ENCODE measurements around the gene NALF2.
A peak's percentile ranks its signal among the peaks of the same experiment; 100 is the strongest.

Gene NALF2

DNA sequence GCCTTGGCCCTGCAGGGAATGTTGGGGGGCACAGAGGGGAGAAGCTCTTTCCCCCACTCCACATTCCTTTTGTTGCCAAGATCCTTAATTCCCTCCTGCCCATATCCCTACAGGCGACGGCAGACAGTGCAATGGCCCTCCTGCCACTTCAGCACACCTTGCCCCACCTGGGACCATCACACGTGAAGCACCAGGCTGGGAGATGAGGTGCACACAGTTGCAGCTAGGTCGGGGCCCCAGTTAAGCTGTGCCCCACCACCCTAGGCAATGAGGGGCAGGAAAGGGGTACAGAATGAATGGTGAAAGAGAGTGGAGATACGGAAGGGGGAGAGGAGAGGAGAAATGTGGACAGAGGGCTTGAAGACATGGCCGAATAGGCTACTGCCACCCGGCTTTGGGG, 26.2 kb downstream of the NALF2 start:
- no peak for DNase-seq (ENCODE audit: low spot score)

DNA sequence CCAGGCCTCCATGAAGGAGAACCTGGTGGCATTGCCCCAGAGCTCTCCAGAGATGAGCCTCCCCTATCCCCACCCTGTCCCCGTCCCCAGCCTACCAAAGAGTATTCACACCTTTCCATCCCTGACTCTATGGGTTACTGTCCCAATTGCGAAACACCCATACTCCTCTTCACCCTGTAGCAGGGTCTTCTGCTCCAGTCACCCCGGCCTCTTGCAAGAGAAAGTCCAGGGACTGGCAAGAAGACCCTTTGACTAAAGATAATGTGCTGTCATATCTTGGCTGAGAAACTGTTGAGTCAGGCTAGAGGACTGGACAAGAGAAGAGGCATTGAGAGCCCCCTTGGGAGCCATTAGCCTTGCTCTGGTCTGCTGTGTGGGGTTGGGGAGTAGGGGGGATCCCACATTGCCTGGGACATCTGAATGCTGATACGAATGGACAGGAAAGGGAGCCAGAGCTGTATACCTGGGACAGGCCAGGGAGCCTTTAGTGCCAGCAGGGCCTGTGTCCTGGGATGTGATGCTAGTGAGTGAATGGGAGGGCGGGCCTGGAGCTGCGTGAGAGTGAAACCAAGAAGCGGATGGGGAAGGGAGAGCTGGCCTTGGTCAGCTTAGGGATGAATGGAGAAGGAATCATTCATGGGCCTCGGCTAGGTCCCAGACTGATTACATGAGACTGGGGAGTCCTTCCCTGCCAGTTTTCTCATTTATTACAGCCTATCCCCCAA, 27.1 kb downstream of the NALF2 start:
- DNase-seq (ENCODE audit: low spot score) = no peak

DNA sequence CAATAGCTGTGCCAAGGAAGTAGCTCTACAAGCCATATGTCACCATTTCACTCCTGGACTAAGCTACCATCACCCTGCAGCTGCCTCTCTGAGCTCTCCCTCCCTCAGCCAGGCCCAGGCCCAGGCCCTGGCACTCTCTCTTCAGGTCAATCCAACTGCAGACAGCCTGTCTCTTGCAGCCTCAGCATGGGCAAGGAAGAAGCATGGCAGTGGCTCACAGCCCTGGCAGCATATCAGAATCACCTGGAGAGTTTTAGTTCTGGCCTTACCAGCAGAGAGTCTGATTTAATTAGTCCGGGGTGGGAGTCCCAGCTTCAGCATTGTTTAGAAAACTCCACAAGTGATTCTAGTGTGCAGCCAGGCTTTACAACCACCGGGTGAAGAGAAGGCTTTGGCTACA, 31.5 kb downstream of the NALF2 start:
- DNase-seq (ENCODE audit: low spot score) = no peak

DNA sequence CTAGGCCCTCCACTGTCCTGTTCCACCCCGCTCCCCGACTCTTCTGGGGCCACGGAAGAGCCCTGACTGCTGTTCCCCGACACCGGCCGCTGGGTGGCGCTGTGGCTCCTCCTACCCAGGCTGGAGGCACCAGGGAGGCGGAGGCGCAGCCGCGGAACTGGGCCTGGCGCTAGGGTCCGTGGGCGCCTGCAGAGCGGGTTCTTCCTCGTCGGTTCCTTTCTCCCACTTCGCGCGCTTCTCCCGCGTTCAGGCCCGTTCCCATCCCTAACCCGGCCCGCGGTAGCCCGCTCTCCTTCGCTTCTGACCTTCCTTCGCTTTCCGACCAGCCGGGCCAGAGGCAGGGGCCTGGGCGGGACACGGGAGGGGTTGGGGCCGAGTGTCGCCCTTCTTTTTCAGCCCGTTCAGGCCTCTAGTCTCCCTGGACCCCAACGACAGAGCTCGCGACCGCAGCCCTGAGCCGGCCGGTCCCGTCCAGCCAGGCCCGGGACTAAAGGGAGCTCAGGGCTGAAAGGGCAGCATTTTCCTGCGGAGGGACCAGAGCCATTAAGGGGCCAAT, 34.3 kb downstream of the NALF2 start:
- DNase-seq (ENCODE audit: low spot score) = peak; percentile 86

- DNase-seq (ENCODE audit: low spot score) = no peak
Measured at GRCh38 chrX:69539437-69539836, 35.3 kb downstream of the NALF2 start.

DNA sequence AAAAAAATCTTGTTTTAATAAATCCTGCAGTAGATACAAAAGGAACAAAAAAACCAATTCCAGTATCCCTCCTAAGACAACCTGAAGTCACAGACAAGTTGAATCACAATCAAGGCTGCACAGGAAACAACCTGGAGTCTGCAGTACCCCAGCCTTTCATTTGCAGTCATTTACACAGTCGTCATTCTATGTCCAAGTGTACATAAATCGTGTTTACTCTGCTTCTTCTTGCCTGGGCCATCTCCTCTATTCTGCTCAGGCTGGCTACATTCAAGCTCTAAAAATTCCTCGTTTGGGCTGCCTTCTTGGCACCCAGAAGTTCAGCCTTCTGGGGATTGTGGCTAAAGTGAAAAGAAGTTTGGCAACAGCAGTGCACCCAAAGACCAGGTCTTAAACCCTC, 37.8 kb downstream of the NALF2 start:
- DNase-seq (ENCODE audit: low spot score) = no peak

DNA sequence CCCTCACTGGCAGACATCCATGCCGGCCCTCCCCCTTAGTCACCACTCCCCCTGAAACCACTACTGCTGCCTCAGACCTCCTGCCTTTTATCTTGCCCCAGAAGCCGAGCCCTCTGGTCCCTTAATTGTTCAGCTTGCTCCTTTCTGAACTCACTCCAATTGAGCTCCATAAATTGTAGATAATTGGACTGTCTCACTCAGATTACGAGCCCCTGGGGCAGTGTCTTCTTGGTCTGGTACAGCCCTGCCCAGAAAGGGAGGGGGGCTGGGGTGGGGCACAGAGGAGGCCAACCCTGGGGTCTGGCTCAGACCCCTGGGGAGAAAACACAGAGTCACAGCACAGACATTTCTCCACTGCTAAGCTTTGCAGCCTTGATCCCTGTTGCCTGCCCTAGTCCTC, 39.4 kb downstream of the NALF2 start:
- DNase-seq (ENCODE audit: low spot score) = no peak

DNA sequence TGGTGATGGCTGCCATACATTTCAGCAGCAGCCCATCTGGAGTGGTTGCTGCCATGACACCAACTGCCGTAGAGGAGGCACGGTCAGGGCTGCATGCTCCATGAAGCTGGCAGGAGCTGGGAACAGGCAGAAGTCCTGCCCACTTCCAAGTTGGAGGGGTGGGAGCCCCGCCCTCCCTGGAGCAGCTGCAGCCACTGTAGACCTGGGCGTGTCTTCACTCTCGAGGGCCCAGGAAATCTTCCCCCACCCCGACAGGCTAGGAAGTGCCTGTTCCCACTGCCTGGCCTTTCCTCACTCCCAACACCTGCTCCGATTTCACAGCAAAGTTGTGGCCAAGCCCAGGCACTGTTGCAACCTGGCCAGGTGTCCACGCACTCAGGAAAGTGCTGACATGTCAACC, 42.3 kb downstream of the NALF2 start:
- no peak for DNase-seq (ENCODE audit: low spot score)

DNA sequence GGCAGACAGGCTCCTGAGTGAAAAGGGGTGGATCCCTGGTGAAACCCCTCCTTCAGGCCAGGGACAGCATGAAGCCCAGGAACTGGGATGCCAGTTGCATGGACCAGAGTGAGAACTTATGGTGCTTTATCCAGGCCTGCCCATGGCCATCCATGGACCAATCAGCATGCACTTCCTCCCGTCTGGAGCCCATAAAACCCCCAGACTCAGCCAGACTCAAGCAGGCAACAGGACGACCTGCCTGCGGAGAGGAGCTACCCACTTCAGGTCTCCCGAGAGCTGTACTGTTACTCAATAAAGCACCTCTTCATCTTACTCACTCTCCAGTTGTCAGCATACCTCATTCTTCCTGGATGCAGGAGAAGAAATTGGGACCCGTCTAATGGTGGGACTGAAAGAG, 42.9 kb downstream of the NALF2 start:
- no peak for DNase-seq (ENCODE audit: low spot score)

GRCh38 chrX:69551421-69552009, 47.4 kb downstream of the NALF2 start:
- DNase-seq (ENCODE audit: low spot score) = no peak

DNA sequence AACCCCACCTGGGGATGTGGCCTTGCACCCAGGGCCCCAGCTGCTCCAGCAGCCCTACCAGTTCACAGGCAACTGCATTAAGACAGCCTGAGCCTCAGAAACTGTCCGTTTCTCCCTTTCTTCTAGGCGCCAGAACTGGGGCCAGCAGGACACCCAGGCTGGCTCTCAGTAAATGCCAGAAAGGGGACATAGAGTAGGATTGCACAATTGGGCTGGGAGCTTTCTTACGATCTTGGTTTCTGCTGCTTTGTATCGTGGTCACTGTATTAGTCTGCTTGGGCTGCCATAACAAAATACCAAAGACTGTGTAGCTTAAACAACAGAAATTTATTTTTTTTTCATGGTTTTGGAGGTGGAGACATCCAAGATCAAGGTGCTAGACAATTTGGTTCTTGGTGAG, 48.4 kb downstream of the NALF2 start:
- no peak for DNase-seq (ENCODE audit: low spot score)
